Naive thymus-derived CD4-positive, alpha-beta T cell (primary cell): ENCODE data around the gene ATAD2B. TPM values are rescaled to one million over a fixed set of nuclear protein-coding genes. Genes with fewer than 3 reads are reported as not detected.
A peak's percentile ranks its signal among the peaks of the same experiment; 100 is the strongest.

Source experiments
- ATAC-seq: fragments of 150-1000 bp; cut with Tn5 transposase; 2 replicates; pipeline ENCODE4 v1.10.0; 2021; ENCODE audit warnings: mild to moderate bottlenecking, moderate library complexity
- CTCF ChIA-PET: fragments of 350-600 bp; sonication (Branson Sonifier 250); formaldehyde crosslinking; loops from one replicate; lab custom pipeline; 2021; ENCODE audit warnings: antibody characterized with exemption; lab: Charles Lee
- POLR2A ChIA-PET: fragments of 350-600 bp; sonication (Branson Sonifier 250); formaldehyde crosslinking; loops from one replicate; lab custom pipeline; 2021; ENCODE audit warnings: antibody characterized with exemption, inconsistent platforms; lab: Charles Lee
- DNase-seq, 9 donors: peaks; one replicate each; pipeline versions ENCODE4 v3.0.0 to v3.0.0-alpha.2; 2020 to 2022; ENCODE audit warnings: mixed read lengths in 1 of 9
- H3K27ac ChIP-seq: one replicate; pipeline ENCODE4 v1.7.0; 2013; ENCODE audit warnings: mild to moderate bottlenecking, low read depth, low read length, moderate library complexity
- H3K27me3 ChIP-seq, 2 donors: one replicate each; pipeline ENCODE4 v1.7.0; 2013; ENCODE audit warnings: low read length in 2 of 2, mild to moderate bottlenecking in 2 of 2, moderate library complexity in 2 of 2; ENCODE audit not compliant: control insufficient read depth in 2 of 2, insufficient read depth in 2 of 2
- H3K36me3 ChIP-seq, 3 experiments: 1 replicate in 2 of 3; 2 replicates in 1 of 3; pipeline ENCODE4 v1.7.0; 2013; ENCODE audit warnings: low read length in 3 of 3, mild to moderate bottlenecking in 3 of 3, moderate library complexity in 1 of 3; ENCODE audit not compliant: insufficient read depth in 3 of 3, control insufficient read depth in 2 of 3
- H3K4me1 ChIP-seq, 2 donors: one replicate each; pipeline ENCODE4 v1.7.0; 2013; ENCODE audit warnings: low read length in 2 of 2, mild to moderate bottlenecking in 2 of 2, moderate library complexity in 1 of 2; ENCODE audit not compliant: control insufficient read depth in 2 of 2, insufficient read depth in 2 of 2
- H3K4me3 ChIP-seq: 2 replicates; pipeline ENCODE4 v1.7.0; 2013; ENCODE audit warnings: mild to moderate bottlenecking, low read length
- H3K9me3 ChIP-seq, 3 experiments: 1 replicate in 2 of 3; 2 replicates in 1 of 3; pipeline ENCODE4 v1.7.0; 2013; ENCODE audit warnings: low read length in 3 of 3; ENCODE audit not compliant: control insufficient read depth in 2 of 3
- H3K27ac Mint-ChIP-seq, 9 donors: one replicate each; pipeline ENCODE4 v1.8.0; 2020 to 2022; ENCODE audit warnings: mixed read lengths in 9 of 9, mild to moderate bottlenecking in 8 of 9, moderate library complexity in 5 of 9, inconsistent platforms in 2 of 9
- H3K27me3 Mint-ChIP-seq, 5 donors: one replicate each; pipeline ENCODE4 v1.8.0; 2021 to 2022; ENCODE audit warnings: mixed read lengths in 5 of 5, mild to moderate bottlenecking in 1 of 5
- H3K36me3 Mint-ChIP-seq, 5 donors: one replicate each; pipeline ENCODE4 v1.8.0; 2020 to 2022; ENCODE audit warnings: mixed read lengths in 5 of 5, mild to moderate bottlenecking in 3 of 5, inconsistent platforms in 1 of 5
- H3K4me1 Mint-ChIP-seq, 7 donors: one replicate each; pipeline ENCODE4 v1.8.0; 2020 to 2022; ENCODE audit warnings: mixed read lengths in 7 of 7, mild to moderate bottlenecking in 3 of 7, inconsistent platforms in 1 of 7
- H3K4me3 Mint-ChIP-seq, 10 donors: one replicate each; pipeline ENCODE4 v1.8.0; 2020 to 2022; ENCODE audit warnings: mild to moderate bottlenecking in 10 of 10, mixed read lengths in 10 of 10, moderate library complexity in 6 of 10, inconsistent platforms in 2 of 10
- H3K9me3 Mint-ChIP-seq, 11 donors: one replicate each; pipeline ENCODE4 v1.8.0; 2020 to 2022; ENCODE audit warnings: mixed read lengths in 11 of 11, mild to moderate bottlenecking in 4 of 11, inconsistent platforms in 1 of 11, moderate library complexity in 1 of 11
- intact Hi-C, 2 donors: fragments of 100-400 bp; cut with micrococcal nuclease; formaldehyde crosslinking; loops; one replicate each; pipeline ENCODE4 v1.15.1; 2023
- polyA plus RNA-seq, 2 donors: library from polyadenylated mRNA; unstranded; fragments of 300-500 nt; fragmentation: Illumina TruSeq; gene quantifications; one replicate each; pipeline ENCODE4 v1.2.3, GENCODE V29; 2021
- total RNA-seq, 6 experiments: library from RNA in 5 of 6; stranded (reverse) in 5 of 6; gene quantifications; 1 replicate in 5 of 6; 2 replicates in 1 of 6; pipeline ENCODE4 v1.2.3 and lab custom pipeline; 2021 to 2026

Gene ATAD2B
- total and polyA plus RNA-seq, 7 experiments from 2014 or later: 10.2 to 55.8 (median 38.0) TPM

GRCh38 chr2:23772056-23772455, 154.9 kb downstream of the ATAD2B start:
- Histone ChIP-seq H3K4me3 (no peak overlapping the region), H3K27me3 (no peaks in the 10 kb centered on the region), H3K9me3 (no peaks in the 10 kb centered on the region), H3K27ac (no peak overlapping the region), H3K36me3 (peaks cover 6 to 27% (median 7%) of the 10 kb centered on the region in 3 experiments), H3K4me1 (no peaks in the 10 kb centered on the region)
- Mint-ChIP-seq H3K9me3 (peaks cover 0 to 9% (median 2%) of the 10 kb centered on the region in 11 donors), H3K27me3 (no peaks in the 10 kb centered on the region), H3K36me3 (peaks cover 22 to 79% (median 62%) of the 10 kb centered on the region in 5 donors), H3K4me1 (peaks cover 0 to 6% (median 0%) of the 10 kb centered on the region in 7 donors), H3K27ac (no peak overlapping the region), H3K4me3 (no peak overlapping the region)
- no peak for ATAC-seq
- ChIA-PET CTCF (interaction anchor here (0.7 kb wide), 1 partner anchor 73 kb away, joined by 3 read pairs; no protein-coding TSS in a partner anchor), POLR2A (no interaction called here)
- no peak for DNase-seq
- intact Hi-C loops: no loop called here

- Mint-ChIP-seq H3K4me3 (no peak overlapping the region), H3K27me3 (no peaks in the 10 kb centered on the region), H3K9me3 (peaks cover 0 to 9% (median 2%) of the 10 kb centered on the region in 11 donors), H3K36me3 (peaks cover 11 to 79% (median 54%) of the 10 kb centered on the region in 5 donors), H3K4me1 (peaks cover 0 to 4% (median 0%) of the 10 kb centered on the region in 7 donors), H3K27ac (no peak overlapping the region)
- Histone ChIP-seq H3K36me3 (peaks cover 6 to 26% (median 7%) of the 10 kb centered on the region in 3 experiments), H3K27me3 (no peaks in the 10 kb centered on the region), H3K4me3 (no peak overlapping the region), H3K27ac (no peak overlapping the region), H3K4me1 (no peaks in the 10 kb centered on the region), H3K9me3 (no peaks in the 10 kb centered on the region)
- CTCF ChIA-PET: no interaction called here
- POLR2A ChIA-PET: no interaction called here
- no peak for ATAC-seq
- intact Hi-C loops: no loop called here
- DNase-seq: no peak
Observed at GRCh38 chr2:23769364-23769763, 157.6 kb downstream of the ATAD2B start.

DNA sequence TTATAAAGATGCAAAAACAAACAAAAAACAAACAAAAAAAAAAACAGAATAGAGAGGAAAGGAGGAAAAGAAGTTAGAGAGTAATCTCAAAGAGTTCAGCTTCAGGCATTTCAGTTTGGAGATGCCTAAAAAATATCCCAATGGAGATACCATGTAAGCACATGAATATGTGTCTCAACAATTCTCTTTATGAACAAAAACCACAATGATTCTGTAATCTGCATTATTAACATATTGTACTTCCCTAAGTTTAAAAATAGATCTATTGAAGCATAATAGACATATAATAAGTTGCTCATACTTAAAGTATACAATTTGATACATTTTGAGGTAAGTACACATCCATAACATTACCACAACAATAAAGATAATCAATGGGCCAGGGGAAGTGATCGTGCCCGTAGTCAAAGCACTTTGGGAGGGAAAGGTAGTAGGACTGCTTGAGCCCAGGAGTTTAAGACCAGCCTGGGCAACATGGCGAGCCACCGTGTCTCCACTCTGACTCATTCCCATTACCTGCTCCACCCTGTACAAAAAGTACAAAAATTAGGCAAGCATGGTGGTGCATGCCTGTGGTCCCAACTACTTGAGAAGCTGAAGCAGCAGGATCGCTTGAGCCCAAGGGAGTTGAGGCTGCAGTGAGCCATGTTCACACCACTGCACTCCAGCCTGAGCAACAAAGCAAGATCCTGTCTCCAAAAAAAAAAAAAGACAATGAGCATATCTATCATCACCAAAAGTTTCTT, 158.9 kb downstream of the ATAD2B start:
- Mint-ChIP-seq H3K4me3 (no peak overlapping the region), H3K9me3 (peaks cover 0 to 9% (median 2%) of the 10 kb centered on the region in 11 donors), H3K4me1 (peaks cover under 1 to 5% (median 3%) of the 10 kb centered on the region in 7 donors), H3K27ac (no peak overlapping the region), H3K36me3 (peaks cover 11 to 74% (median 49%) of the 10 kb centered on the region in 5 donors), H3K27me3 (no peaks in the 10 kb centered on the region)
- no peaks in the 10 kb centered on the region for H3K9me3 ChIP-seq
- H3K4me1 ChIP-seq: no peaks in the 10 kb centered on the region
- H3K27me3 ChIP-seq: no peaks in the 10 kb centered on the region
- H3K4me3 ChIP-seq: no peak overlapping the region
- H3K36me3 ChIP-seq: peaks cover under 1 to 23% (median 6%) of the 10 kb centered on the region in 3 experiments
- ATAC-seq (peak; percentile 37), DNase-seq (no peak)
- ChIA-PET POLR2A (no interaction called here), CTCF (no interaction called here)
- intact Hi-C loops: no loop called here
- H3K27ac ChIP-seq: no peak overlapping the region

DNA sequence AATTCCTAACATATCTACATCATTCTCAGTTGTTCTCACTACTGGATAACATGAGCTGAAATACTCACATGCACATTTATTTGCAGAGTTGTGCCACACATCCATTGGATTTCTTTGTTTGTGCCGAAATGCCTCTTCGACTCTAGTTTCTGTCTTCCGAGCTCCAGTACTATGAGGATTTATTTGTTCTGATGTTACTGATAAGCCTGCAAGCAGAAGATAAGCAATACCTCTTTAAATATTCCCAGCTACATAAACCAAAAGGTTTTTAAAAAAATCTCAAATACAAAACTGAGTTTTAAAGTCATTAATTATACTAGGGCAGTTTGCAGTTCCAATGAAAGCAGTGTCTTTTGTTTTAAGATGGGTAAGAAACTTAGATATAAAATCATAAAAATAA, 164.8 kb downstream of the ATAD2B start:
- H3K27me3 Mint-ChIP-seq: no peaks in the 10 kb centered on the region
- no peak for ATAC-seq
- H3K9me3 Mint-ChIP-seq: no peaks in the 10 kb centered on the region
- no peak overlapping the region for H3K27ac ChIP-seq
- intact Hi-C loops: no loop called here
- H3K4me1 Mint-ChIP-seq: peaks cover 14 to 27% (median 20%) of the 10 kb centered on the region in 7 donors
- H3K9me3 ChIP-seq: no peaks in the 10 kb centered on the region
- H3K36me3 ChIP-seq: peaks cover 5 to 16% (median 7%) of the 10 kb centered on the region in 3 experiments
- peak overlapping the region in 3 of 9 donors; percentile 1 to 75 (median 12) for H3K27ac Mint-ChIP-seq
- ChIA-PET POLR2A (no interaction called here), CTCF (no interaction called here)
- no peak overlapping the region for H3K4me3 ChIP-seq
- no peak for DNase-seq
- peaks cover 10 to 55% (median 32%) of the 10 kb centered on the region in 5 donors for H3K36me3 Mint-ChIP-seq
- peaks cover 0 to 8% of the 10 kb centered on the region in 2 donors for H3K4me1 ChIP-seq
- no peaks in the 10 kb centered on the region for H3K27me3 ChIP-seq
- no peak overlapping the region for H3K4me3 Mint-ChIP-seq

GRCh38 chr2:23761638-23762037, 165.3 kb downstream of the ATAD2B start:
- no peak for DNase-seq
- H3K27ac Mint-ChIP-seq: peak overlapping the region in 6 of 9 donors; percentile 1 to 75 (median 45)
- peaks cover 10 to 55% (median 33%) of the 10 kb centered on the region in 5 donors for H3K36me3 Mint-ChIP-seq

GRCh38 chr2:23760736-23761135, 166.2 kb downstream of the ATAD2B start:
- Mint-ChIP-seq H3K9me3 (no peaks in the 10 kb centered on the region), H3K4me3 (no peak overlapping the region), H3K27ac (peak overlapping the region in 1 of 9 donors; percentile 57), H3K36me3 (peaks cover 10 to 53% (median 29%) of the 10 kb centered on the region in 5 donors), H3K27me3 (no peaks in the 10 kb centered on the region), H3K4me1 (peaks cover 11 to 27% (median 19%) of the 10 kb centered on the region in 7 donors)
- H3K4me1 ChIP-seq: peaks cover 0 to 8% of the 10 kb centered on the region in 2 donors
- no peak for ATAC-seq
- intact Hi-C loops: no loop called here
- no peaks in the 10 kb centered on the region for H3K27me3 ChIP-seq
- no peak overlapping the region for H3K4me3 ChIP-seq
- no peaks in the 10 kb centered on the region for H3K9me3 ChIP-seq
- H3K36me3 ChIP-seq: peaks cover 5 to 16% (median 7%) of the 10 kb centered on the region in 3 experiments
- POLR2A ChIA-PET: no interaction called here
- no peak for DNase-seq
- H3K27ac ChIP-seq: no peak overlapping the region
- CTCF ChIA-PET: no interaction called here

More at GRCh38 chr2:23761638-23762037, 165.3 kb downstream of the ATAD2B start:
- ChIA-PET POLR2A (interaction anchor here (0.6 kb wide), 1 partner anchor 1122 kb away, joined by 3 read pairs; no protein-coding TSS in a partner anchor), CTCF (no interaction called here)
- Mint-ChIP-seq H3K4me1 (peaks cover 11 to 27% (median 20%) of the 10 kb centered on the region in 7 donors), H3K27me3 (no peaks in the 10 kb centered on the region), H3K4me3 (no peak overlapping the region), H3K9me3 (no peaks in the 10 kb centered on the region)
- no peak overlapping the region for H3K4me3 ChIP-seq
- no peak for ATAC-seq
- intact Hi-C loops: no loop called here
- no peaks in the 10 kb centered on the region for H3K9me3 ChIP-seq
- H3K4me1 ChIP-seq: peaks cover 0 to 8% of the 10 kb centered on the region in 2 donors
- no peak overlapping the region for H3K27ac ChIP-seq
- H3K36me3 ChIP-seq: peaks cover 5 to 19% (median 7%) of the 10 kb centered on the region in 3 experiments
- H3K27me3 ChIP-seq: no peaks in the 10 kb centered on the region
